Measurements from ENCODE around the gene ASCC1. TPM values are rescaled to one million over a fixed set of nuclear protein-coding genes. Genes with fewer than 3 reads are reported as not detected.
A peak's percentile ranks its signal among the peaks of the same experiment; 100 is the strongest.
"Not testable (repeated sequence)": the region's sequence is repeated elsewhere in the genome, so short reads cannot be mapped to it uniquely, and the experiment has no call there.

Gene ASCC1
- total RNA-seq, 1 donor from 2014 or later, result 33.5 TPM

DNA sequence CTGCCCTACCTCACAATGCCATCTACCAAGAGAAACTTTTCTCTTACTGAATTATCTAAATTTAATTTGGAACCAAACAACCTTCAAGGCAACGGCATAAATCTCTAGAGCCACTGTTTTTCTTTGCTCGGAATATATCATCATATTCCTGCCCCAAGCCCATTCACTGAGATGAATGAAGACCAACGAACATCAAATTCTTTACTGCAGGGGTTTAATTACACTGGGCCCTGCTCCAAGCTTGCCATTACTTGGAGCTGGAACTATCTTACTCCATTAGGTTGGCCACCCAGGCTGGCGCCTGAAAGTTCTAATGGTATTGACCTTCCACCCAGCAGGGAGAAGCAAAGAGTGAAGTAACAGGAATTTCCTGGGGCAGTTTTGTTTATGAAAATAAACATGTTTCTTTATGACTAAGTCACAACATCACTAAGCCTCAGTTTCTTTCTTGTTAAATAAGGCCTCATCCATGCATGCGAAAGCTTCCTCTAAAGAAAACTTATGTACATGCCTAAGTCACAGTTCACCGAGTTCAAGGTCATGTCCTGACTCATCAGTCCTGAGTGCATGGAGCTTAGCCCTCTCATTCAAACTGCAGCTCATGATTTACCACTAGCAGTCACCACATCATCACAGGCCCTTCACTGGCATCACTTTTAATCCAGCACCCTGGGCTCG lies 42.3 kb downstream of the ASCC1 start:
- no peak for DNase-seq (ENCODE audit: low spot score)

DNA sequence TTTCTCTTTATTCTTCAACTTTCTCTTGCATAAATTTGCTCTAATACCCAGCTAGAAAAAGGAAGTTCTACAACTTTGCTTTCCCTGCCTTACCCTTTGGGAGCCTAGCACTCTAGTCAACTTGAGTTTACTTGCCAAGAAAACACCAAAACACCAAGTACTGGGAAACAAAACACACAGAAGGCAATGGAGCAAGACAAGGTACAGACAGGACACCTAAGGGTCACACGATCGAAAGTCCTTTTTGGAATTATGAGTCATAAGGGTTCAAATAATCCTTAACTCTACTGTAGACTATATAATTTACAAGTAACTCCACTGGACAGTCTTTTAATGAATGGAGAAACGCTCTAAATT lies 42.8 kb downstream of the ASCC1 start:
- DNase-seq (ENCODE audit: low spot score), result no peak
- no peaks in the 10 kb centered on the region for H3K27me3 Mint-ChIP-seq (ENCODE audit: insufficient read depth)
- no peak overlapping the region for H3K4me3 Mint-ChIP-seq
- no peaks in the 10 kb centered on the region for H3K9me3 Mint-ChIP-seq
- H3K27ac Mint-ChIP-seq, result no peak overlapping the region
- intact Hi-C loops (cut with micrococcal nuclease), result no loop called here
- H3K36me3 Mint-ChIP-seq (ENCODE audit: low read depth), result peaks cover 18% of the 10 kb centered on the region
- no peaks in the 10 kb centered on the region for H3K4me1 Mint-ChIP-seq (ENCODE audit: low read depth)

More for the DNA sequence above, 42.3 kb downstream of the ASCC1 start:
- Mint-ChIP-seq H3K27ac (peak overlapping the region; percentile 4), H3K9me3 (no peaks in the 10 kb centered on the region), H3K4me1 (ENCODE audit: low read depth) (no peaks in the 10 kb centered on the region), H3K36me3 (ENCODE audit: low read depth) (peaks cover 18% of the 10 kb centered on the region), H3K4me3 (no peak overlapping the region), H3K27me3 (ENCODE audit: insufficient read depth) (no peaks in the 10 kb centered on the region)
- intact Hi-C loops (cut with micrococcal nuclease), result no loop called here

DNA sequence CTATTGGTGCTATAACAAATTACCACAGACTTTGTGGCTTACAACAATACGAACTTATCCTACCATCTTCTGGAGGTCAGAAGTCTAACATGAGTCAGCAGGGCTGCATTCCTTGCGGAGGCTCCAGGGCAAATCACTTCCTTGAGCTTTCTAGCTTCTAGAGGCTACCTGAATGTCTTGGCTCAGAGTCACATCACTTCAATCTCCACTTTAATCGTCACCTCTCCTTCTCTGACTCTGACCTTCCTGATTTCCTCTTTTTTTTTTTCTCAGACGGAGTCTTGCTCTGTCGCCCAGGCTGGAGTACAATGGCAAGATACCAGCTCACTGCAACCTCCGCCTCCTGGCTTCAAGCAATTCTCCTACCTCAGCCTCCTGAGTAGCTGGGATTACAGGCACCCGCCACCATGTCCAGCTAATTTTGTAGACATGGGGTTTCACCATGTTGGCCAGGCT lies 44.9 kb downstream of the ASCC1 start:
- Mint-ChIP-seq H3K9me3 (no peaks in the 10 kb centered on the region), H3K27me3 (ENCODE audit: insufficient read depth) (no peaks in the 10 kb centered on the region), H3K4me3 (no peak overlapping the region), H3K27ac (no peak overlapping the region), H3K36me3 (ENCODE audit: low read depth) (peaks cover 11% of the 10 kb centered on the region), H3K4me1 (ENCODE audit: low read depth) (no peaks in the 10 kb centered on the region)
- DNase-seq (ENCODE audit: low spot score), result no peak
- intact Hi-C loops (cut with micrococcal nuclease), result no loop called here

DNA sequence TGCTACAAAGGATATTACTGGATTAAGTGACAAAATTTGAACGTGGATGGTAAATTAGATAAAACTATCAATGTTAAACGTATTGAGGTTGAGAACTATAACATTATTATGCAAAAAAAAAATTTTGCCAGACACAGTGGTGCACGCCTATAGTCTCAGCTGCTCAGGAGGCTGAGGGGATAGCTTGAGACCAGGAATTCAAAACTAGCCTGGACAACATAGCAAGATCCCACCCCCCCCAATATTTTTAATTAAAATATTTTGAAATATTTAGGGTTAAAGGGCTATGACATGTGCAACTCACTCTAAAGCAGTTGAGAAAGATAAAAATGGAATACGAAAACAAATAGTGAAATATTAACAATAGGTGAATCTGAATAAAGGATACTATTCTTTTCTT lies 45.3 kb downstream of the ASCC1 start:
- no peaks in the 10 kb centered on the region for H3K9me3 Mint-ChIP-seq
- peaks cover 11% of the 10 kb centered on the region for H3K36me3 Mint-ChIP-seq (ENCODE audit: low read depth)
- H3K27ac Mint-ChIP-seq, result no peak overlapping the region
- intact Hi-C loops (cut with micrococcal nuclease), result no loop called here
- no peaks in the 10 kb centered on the region for H3K27me3 Mint-ChIP-seq (ENCODE audit: insufficient read depth)
- H3K4me3 Mint-ChIP-seq, result no peak overlapping the region
- no peaks in the 10 kb centered on the region for H3K4me1 Mint-ChIP-seq (ENCODE audit: low read depth)
- no peak for DNase-seq (ENCODE audit: low spot score)

DNA sequence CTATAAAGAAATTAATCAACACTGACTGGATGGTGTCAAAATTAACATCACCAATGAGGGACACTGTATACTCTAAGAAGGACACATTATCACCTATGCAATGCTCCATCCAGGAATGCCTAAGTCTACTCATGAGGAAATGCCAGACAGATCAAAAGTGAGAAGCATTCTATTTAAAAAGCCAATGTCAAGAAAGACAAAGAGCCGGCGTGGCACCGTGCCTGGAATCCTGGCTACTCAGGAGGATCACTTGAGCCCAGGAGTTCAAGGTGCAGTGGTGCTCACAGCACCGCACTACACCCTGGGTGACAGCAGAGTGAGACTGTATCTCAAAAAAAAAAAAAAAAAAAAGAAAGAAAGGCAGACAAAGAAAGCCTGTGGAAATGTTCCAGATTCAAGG lies 45.8 kb downstream of the ASCC1 start:
- H3K27me3 Mint-ChIP-seq (ENCODE audit: insufficient read depth), result no peaks in the 10 kb centered on the region
- H3K27ac Mint-ChIP-seq, result no peak overlapping the region
- H3K4me3 Mint-ChIP-seq, result no peak overlapping the region
- intact Hi-C loops (cut with micrococcal nuclease), result no loop called here
- H3K9me3 Mint-ChIP-seq, result no peaks in the 10 kb centered on the region
- peaks cover 11% of the 10 kb centered on the region for H3K36me3 Mint-ChIP-seq (ENCODE audit: low read depth)
- no peak for DNase-seq (ENCODE audit: low spot score)
- no peaks in the 10 kb centered on the region for H3K4me1 Mint-ChIP-seq (ENCODE audit: low read depth)

DNA sequence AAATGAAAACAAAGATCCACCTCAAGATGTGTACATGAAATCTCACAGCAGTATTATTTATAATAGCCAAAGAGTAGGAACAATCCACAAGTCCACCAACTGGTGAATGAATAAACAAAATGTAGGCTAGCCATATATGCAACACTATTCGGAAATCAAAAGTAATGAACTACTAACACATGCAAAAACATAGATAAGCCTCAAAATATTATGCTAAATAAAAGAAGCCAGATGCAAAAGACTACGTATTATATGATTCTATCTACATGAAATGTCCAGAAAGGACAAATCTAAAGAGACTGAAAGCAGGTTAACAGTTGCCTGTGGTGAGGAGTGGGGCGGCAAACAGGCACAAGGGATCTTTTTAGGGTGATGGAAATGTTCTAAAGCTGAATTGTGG lies 49.0 kb downstream of the ASCC1 start:
- H3K27ac Mint-ChIP-seq, result no peak overlapping the region
- peaks cover 13% of the 10 kb centered on the region for H3K36me3 Mint-ChIP-seq (ENCODE audit: low read depth)
- intact Hi-C loops (cut with micrococcal nuclease), result no loop called here
- H3K9me3 Mint-ChIP-seq, result no peaks in the 10 kb centered on the region
- H3K4me3 Mint-ChIP-seq, result no peak overlapping the region
- H3K4me1 Mint-ChIP-seq (ENCODE audit: low read depth), result peaks cover 19% of the 10 kb centered on the region
- DNase-seq (ENCODE audit: low spot score), result no peak
- no peaks in the 10 kb centered on the region for H3K27me3 Mint-ChIP-seq (ENCODE audit: insufficient read depth)

DNA sequence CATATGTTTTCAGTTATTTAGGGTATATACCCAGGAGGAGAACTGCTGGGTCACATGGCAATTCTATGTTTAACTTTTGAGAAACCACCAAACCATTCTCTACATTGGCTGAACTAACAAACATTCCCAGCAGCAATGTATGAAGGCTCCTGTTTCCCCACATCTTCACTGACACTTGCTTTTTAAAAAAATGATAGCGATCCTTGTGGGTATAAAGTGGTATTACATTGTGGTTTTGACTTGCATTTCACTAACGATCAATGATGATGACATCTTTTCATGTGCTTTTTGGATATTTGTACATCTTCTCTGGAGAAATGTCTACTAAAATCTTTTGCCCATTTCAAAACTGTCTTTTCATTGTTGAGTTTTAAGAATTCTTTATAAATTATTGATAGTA lies 51.5 kb downstream of the ASCC1 start:
- intact Hi-C loops (cut with micrococcal nuclease), result no loop called here
- no peaks in the 10 kb centered on the region for H3K9me3 Mint-ChIP-seq
- H3K4me1 Mint-ChIP-seq (ENCODE audit: low read depth), result peaks cover 27% of the 10 kb centered on the region
- H3K4me3 Mint-ChIP-seq, result no peak overlapping the region
- H3K36me3 Mint-ChIP-seq (ENCODE audit: low read depth), result peaks cover 22% of the 10 kb centered on the region
- H3K27me3 Mint-ChIP-seq (ENCODE audit: insufficient read depth), result no peaks in the 10 kb centered on the region
- no peak overlapping the region for H3K27ac Mint-ChIP-seq
- DNase-seq (ENCODE audit: low spot score), result no peak

DNA sequence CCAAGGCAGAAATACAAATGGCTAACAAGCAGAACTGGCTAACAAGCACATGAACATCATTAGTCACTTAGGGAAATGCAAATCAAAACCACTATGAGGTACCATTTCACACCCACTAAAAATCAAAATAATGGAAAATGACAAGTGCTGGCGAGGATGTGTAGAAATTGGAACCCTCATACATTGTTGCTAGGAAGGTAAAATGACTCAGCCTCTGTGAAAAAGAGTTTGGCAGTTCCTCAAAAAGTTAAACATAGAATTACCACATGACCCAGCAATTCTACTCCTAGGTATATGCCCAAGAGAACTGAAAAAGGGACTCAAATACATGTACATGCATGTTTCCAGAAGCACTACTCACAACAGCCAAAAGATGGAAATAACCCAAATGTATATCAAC lies 53.1 kb downstream of the ASCC1 start:
- Mint-ChIP-seq H3K9me3 (no peaks in the 10 kb centered on the region), H3K36me3 (ENCODE audit: low read depth) (peaks cover 24% of the 10 kb centered on the region), H3K4me1 (ENCODE audit: low read depth) (peaks cover 27% of the 10 kb centered on the region), H3K27ac (peak overlapping the region; percentile 80), H3K4me3 (peak overlapping the region; percentile 57), H3K27me3 (ENCODE audit: insufficient read depth) (no peaks in the 10 kb centered on the region)
- intact Hi-C loops (cut with micrococcal nuclease), result loop anchor here (1.0 to 2.0 kb wide), 10 partner anchors 14 to 230 kb away; partner anchors contain the start of genes DDIT4 and SPOCK2
- DNase-seq (ENCODE audit: low spot score), result no peak

DNA sequence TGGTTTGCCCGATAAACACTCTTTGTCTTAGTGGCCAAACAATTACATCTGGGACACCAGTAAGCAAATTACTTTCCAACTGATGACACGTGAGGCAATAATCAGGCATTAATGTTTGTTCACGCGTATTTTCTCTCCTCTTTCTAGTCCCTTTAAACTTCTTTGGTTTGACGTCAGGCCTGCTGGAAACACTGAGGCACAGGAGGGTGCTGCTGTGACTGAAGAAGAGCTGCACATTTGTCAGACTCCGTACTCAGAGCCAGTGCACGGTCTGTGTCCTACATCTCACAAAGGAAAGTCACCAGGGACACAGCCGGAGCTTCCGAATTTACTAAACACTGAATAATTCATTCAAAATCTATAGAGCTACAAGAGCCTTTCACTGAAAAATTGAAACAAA lies 57.9 kb downstream of the ASCC1 start:
- no peak overlapping the region for H3K27ac Mint-ChIP-seq
- intact Hi-C loops (cut with micrococcal nuclease), result no loop called here
- no peaks in the 10 kb centered on the region for H3K9me3 Mint-ChIP-seq
- no peaks in the 10 kb centered on the region for H3K27me3 Mint-ChIP-seq (ENCODE audit: insufficient read depth)
- DNase-seq (ENCODE audit: low spot score), result no peak
- H3K4me1 Mint-ChIP-seq (ENCODE audit: low read depth), result peaks cover 15% of the 10 kb centered on the region
- H3K4me3 Mint-ChIP-seq, result no peak overlapping the region
- peaks cover 26% of the 10 kb centered on the region for H3K36me3 Mint-ChIP-seq (ENCODE audit: low read depth)

DNA sequence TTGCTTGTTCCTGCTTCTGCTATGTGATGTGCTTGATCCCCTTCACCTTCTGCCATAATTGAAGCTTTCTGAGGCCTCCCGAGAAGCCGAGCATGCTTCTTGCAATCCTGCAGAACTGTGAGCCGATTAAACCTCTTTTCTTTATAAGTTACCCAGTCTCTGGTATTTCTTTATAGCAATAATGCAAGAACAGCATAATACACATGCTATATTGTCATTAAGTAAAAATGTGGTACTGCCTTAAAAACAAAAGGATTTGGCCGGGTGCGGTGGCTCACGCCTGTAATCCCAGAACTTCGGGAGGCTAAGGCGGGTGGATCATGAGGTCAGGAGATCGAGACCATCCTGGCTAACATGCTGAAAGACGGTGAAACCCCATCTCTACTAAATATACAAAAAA lies 59.9 kb downstream of the ASCC1 start:
- Mint-ChIP-seq H3K36me3 (ENCODE audit: low read depth) (peaks cover 22% of the 10 kb centered on the region), H3K4me3 (no peak overlapping the region), H3K27ac (no peak overlapping the region), H3K4me1 (ENCODE audit: low read depth) (peaks cover 2% of the 10 kb centered on the region), H3K9me3 (no peaks in the 10 kb centered on the region), H3K27me3 (ENCODE audit: insufficient read depth) (no peaks in the 10 kb centered on the region)
- DNase-seq (ENCODE audit: low spot score), result no peak
- intact Hi-C loops (cut with micrococcal nuclease), result no loop called here

DNA sequence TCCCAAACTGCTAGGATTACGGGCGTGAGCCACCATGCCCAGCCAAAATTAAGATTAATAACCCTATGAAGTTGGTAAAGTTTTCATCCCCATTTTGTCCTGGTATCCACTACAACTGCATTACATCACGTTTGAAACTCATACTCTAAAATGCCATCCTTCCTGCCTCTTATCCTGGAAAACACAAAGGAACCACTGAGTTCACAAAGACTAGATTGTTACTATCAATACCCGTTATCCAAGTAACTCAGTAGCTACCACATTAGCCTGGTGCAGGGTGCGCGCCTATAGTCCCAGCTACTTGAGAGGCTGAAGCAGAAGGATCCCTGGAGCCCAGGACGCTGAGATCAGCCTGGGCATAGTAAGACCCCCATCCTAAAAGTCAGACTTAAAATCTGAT lies 63.8 kb downstream of the ASCC1 start:
- DNase-seq (ENCODE audit: low spot score), result no peak
- H3K4me1 Mint-ChIP-seq (ENCODE audit: low read depth), result peaks cover 10% of the 10 kb centered on the region
- no peaks in the 10 kb centered on the region for H3K27me3 Mint-ChIP-seq (ENCODE audit: insufficient read depth)
- H3K9me3 Mint-ChIP-seq, result no peaks in the 10 kb centered on the region
- intact Hi-C loops (cut with micrococcal nuclease), result no loop called here
- no peak overlapping the region for H3K27ac Mint-ChIP-seq
- H3K36me3 Mint-ChIP-seq (ENCODE audit: low read depth), result peaks cover 15% of the 10 kb centered on the region
- H3K4me3 Mint-ChIP-seq, result no peak overlapping the region

DNA sequence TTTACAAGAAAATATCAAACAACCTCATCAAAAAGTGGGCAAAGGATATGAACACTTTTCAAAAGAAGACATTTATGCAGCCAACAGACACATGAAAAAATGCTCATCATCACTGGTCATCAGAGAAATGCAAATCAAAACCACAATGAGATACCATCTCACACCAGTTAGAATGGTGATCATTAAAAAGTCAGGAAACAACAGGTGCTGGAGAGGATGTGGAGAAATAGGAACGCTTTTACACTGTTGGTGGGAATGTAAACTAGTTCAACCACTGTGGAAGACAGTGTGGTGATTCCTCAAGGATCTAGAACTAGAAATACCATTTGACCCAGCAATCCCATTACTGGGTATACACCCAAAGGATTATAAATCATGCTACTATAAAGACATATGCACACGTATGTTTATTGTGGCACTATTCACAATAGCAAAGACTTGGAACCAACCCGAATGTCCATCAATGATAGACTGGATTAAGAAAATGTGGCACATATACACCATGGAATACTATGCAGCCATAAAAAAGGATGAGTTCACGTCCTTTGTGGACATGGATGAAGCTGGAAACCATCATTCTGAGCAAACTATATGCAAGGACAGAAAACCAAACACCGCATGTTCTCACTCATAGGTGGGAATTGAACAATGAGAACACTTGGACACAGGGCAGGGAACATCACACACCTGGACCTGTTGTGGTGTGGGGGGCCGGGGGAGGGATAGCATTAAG lies 65.2 kb downstream of the ASCC1 start:
- H3K27ac Mint-ChIP-seq; H3K27me3 Mint-ChIP-seq (ENCODE audit: insufficient read depth); DNase-seq (ENCODE audit: low spot score); H3K9me3 Mint-ChIP-seq; H3K4me3 Mint-ChIP-seq; intact Hi-C loops (cut with micrococcal nuclease): not testable (repeated sequence)
- H3K36me3 Mint-ChIP-seq (ENCODE audit: low read depth), result peaks cover 12% of the 10 kb centered on the region
- peaks cover 15% of the 10 kb centered on the region for H3K4me1 Mint-ChIP-seq (ENCODE audit: low read depth)

DNA sequence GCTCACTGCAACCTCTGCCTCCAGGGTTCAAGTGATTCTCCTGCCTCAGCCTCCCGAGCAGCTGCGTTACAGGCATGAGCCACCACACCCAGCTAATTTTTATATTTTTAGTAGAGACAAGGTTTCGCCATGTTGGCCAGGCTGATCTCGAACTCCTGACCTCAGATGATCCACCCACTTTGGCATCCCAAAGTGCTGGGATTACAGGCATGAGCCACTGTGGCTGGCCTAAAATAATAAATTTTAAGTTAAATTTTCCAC lies 68.8 kb downstream of the ASCC1 start:
- intact Hi-C loops (cut with micrococcal nuclease); H3K27me3 Mint-ChIP-seq (ENCODE audit: insufficient read depth): not testable (repeated sequence)

More for the DNA sequence above, 68.8 kb downstream of the ASCC1 start:
- DNase-seq (ENCODE audit: low spot score); H3K27ac Mint-ChIP-seq; H3K36me3 Mint-ChIP-seq (ENCODE audit: low read depth); H3K9me3 Mint-ChIP-seq; H3K4me3 Mint-ChIP-seq: not testable (repeated sequence)
- peaks cover 15% of the 10 kb centered on the region for H3K4me1 Mint-ChIP-seq (ENCODE audit: low read depth)

Data from activated T-helper 1 cell treated with anti-CD3 and anti-CD28 coated beads, Interleukin-12 subunit alpha, Interleukin-12 subunit beta, Interleukin-2, Interleukin-4 antibody, amounts not matched to agents 30 ng/mL and 10 ng/mL and 1 ng/mL, durations not matched to agents 14 hours and 24 hours and 36 hours (primary cell).